KMS-11 (cell line): ENCODE data around the gene ATRNL1.

Experiments used
- H2AFZ ChIP-seq: fragments of 200-600 bp; sonication (generic); 2 replicates; pipeline ENCODE4 v1.6.1; 2016; ENCODE audit warnings: antibody characterized with exemption, mixed run types, low read depth
- H3K27ac ChIP-seq: fragments of 200-600 bp; sonication (generic); 2 replicates; pipeline ENCODE4 v1.6.1; 2016; ENCODE audit warnings: mild to moderate bottlenecking, mixed run types
- H3K27me3 ChIP-seq: fragments of 200-600 bp; sonication (generic); 2 replicates; pipeline ENCODE4 v1.6.1; 2017; ENCODE audit warnings: mild to moderate bottlenecking, low read depth, mixed run types, moderate library complexity; ENCODE audit not compliant: insufficient read depth
- H3K36me3 ChIP-seq: fragments of 200-600 bp; sonication (generic); 2 replicates; pipeline ENCODE4 v1.6.1; 2017; ENCODE audit warnings: mild to moderate bottlenecking, mixed run types; ENCODE audit not compliant: insufficient read depth
- H3K4me1 ChIP-seq: fragments of 200-600 bp; sonication (generic); 2 replicates; pipeline ENCODE4 v1.6.1; 2016; ENCODE audit warnings: mild to moderate bottlenecking, low read depth, mixed run types; ENCODE audit not compliant: poor library complexity, severe bottlenecking
- H3K4me2 ChIP-seq: fragments of 200-600 bp; sonication (generic); 2 replicates; pipeline ENCODE4 v1.7.0; 2016; ENCODE audit warnings: mild to moderate bottlenecking, mixed run types
- H3K4me3 ChIP-seq: fragments of 200-600 bp; sonication (generic); IDR thresholded peaks from 2 replicates; pipeline ENCODE4 v1.6.1; 2017; ENCODE audit warnings: low read depth, low read length, mixed read lengths; ENCODE audit not compliant: insufficient read depth
- H3K79me2 ChIP-seq: fragments of 200-600 bp; sonication (generic); 2 replicates; pipeline ENCODE4 v1.6.1; 2016; ENCODE audit warnings: low read depth, mixed run types; ENCODE audit not compliant: insufficient read depth
- H3K9ac ChIP-seq: fragments of 200-600 bp; sonication (generic); 2 replicates; pipeline ENCODE4 v1.6.1; 2016; ENCODE audit warnings: mild to moderate bottlenecking, mixed run types
- H4K20me1 ChIP-seq: fragments of 200-600 bp; sonication (generic); 2 replicates; pipeline ENCODE4 v1.6.1; 2016; ENCODE audit warnings: mild to moderate bottlenecking, mixed run types; ENCODE audit not compliant: insufficient read depth
- CTCF ChIP-seq: fragments of 200-600 bp; sonication (generic); conservative IDR thresholded peaks from 2 replicates; pipeline ENCODE4 v1.6.1; 2017; ENCODE audit warnings: low read depth, mild to moderate bottlenecking, antibody characterized with exemption, low read length, moderate library complexity, mixed read lengths

The ATRNL1 gene

DNA sequence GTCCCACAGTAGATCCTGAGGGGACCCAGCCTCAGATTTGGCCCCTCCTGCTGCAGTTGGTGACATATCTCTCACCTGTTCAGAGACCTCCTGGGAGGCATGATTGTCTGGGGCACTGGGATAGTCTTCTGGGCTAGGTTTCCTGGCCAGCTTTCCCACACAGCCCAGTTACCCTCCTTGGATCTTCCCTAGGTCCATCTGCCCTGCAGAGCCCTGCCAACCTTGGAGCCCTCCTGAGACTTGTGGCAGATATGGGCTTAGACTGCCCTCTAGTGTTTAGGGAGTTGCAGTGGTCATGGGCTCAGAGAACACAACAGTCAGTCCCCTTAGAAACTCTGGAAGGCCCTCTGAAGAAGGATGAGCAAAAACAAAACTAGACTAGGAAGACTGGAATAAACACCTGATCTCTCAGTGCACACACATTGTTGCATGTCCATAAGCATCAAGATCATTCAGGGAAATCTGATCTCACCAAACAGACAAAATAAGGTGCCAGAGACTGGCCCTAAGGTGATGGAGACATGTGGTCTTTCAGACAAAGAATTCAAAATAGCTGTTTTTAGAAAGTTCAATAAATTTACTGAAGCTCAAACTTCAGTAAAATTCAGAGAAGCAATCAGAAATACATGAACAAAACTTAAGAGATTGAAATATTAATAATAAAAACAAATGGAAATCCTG is 324.6 kb downstream of the ATRNL1 start:
- TF ChIP-seq CTCF = peak; percentile 75
- Histone ChIP-seq H3K79me2 (no peaks in the 10 kb centered on the region), H3K4me3 (no peak overlapping the region), H3K9ac (no peak overlapping the region), H3K4me1 (no peaks in the 10 kb centered on the region), H3K27me3 (no peaks in the 10 kb centered on the region), H3K36me3 (no peaks in the 10 kb centered on the region), H3K27ac (no peak overlapping the region), H2AFZ (no peak overlapping the region), H3K4me2 (no peak overlapping the region), H4K20me1 (no peaks in the 10 kb centered on the region)

- Histone ChIP-seq H3K27me3 (no peaks in the 10 kb centered on the region), H3K4me3 (no peak overlapping the region), H3K4me2 (no peak overlapping the region), H2AFZ (no peak overlapping the region), H3K36me3 (no peaks in the 10 kb centered on the region), H4K20me1 (no peaks in the 10 kb centered on the region), H3K79me2 (no peaks in the 10 kb centered on the region), H3K9ac (no peak overlapping the region), H3K4me1 (no peaks in the 10 kb centered on the region), H3K27ac (no peak overlapping the region)
- TF ChIP-seq CTCF = no peak
These were observed 329.5 kb downstream of the ATRNL1 start for GRCh38 chr10:115422624-115423023.

GRCh38 chr10:115427611-115428010 is 334.4 kb downstream of the ATRNL1 start:
- H3K27ac ChIP-seq = no peak overlapping the region
- no peak overlapping the region for H3K4me3 ChIP-seq
- no peak overlapping the region for H3K9ac ChIP-seq
- H3K4me2 ChIP-seq = no peak overlapping the region
- H3K79me2 ChIP-seq = no peaks in the 10 kb centered on the region
- H3K27me3 ChIP-seq = no peaks in the 10 kb centered on the region
- TF ChIP-seq CTCF = no peak
- no peak overlapping the region for H2AFZ ChIP-seq
- H3K36me3 ChIP-seq = no peaks in the 10 kb centered on the region
- H3K4me1 ChIP-seq = no peaks in the 10 kb centered on the region
- no peaks in the 10 kb centered on the region for H4K20me1 ChIP-seq

DNA sequence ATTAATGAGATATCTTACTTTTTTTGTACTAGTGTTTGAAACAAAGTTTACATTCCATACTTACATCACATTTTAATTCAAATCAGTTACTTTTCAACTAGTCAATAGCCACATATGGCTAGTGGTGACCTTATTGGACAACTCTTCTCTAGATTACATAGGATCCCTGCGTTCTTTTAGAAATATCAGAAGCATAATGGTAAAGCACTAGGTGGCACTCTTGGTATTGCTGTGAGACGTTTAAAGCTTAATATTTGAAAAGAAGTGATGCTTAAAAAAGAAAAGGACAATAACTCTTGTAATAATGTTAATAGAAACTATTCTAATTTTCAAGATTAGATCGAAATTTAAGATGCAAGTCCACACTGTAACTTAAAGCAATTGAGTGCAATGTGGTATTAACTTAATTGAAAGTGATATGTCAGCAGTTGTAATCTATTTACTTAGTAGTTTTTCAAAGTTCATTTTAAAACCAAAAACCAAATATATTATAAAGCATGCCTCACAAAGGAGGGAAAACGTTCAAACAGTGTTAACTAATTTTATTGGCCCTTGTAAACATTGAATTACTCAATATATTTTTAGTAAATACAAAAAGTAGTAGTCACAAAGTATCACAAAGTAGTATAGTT is 339.1 kb downstream of the ATRNL1 start:
- Histone ChIP-seq H4K20me1 (no peaks in the 10 kb centered on the region), H3K36me3 (no peaks in the 10 kb centered on the region), H3K9ac (no peak overlapping the region), H2AFZ (no peak overlapping the region), H3K27ac (no peak overlapping the region), H3K27me3 (no peaks in the 10 kb centered on the region), H3K4me3 (no peak overlapping the region), H3K4me2 (no peak overlapping the region), H3K4me1 (no peaks in the 10 kb centered on the region), H3K79me2 (no peaks in the 10 kb centered on the region)
- TF ChIP-seq CTCF = no peak; the same call in 1 of the 2 replicates
